Testis (tissue), 3 donors: ENCODE data around the gene HMGCS2. TPM values are rescaled to one million over a fixed set of nuclear protein-coding genes. Genes with fewer than 3 reads are reported as not detected.

Experiments used
- DNase-seq: peaks from one replicate; pipeline ENCODE4 v3.0.0-alpha.2; 2019
- H3K27ac ChIP-seq, 2 donors: fragments of 200-600 bp; sonication (generic); one replicate each; pipeline ENCODE4 v1.5.1; 2019
- H3K27me3 ChIP-seq: fragments of 200-600 bp; sonication (generic); one replicate; pipeline ENCODE4 v1.5.1; 2019
- H3K36me3 ChIP-seq: fragments of 200-600 bp; sonication (generic); one replicate; pipeline ENCODE4 v1.5.1; 2017; ENCODE audit warnings: low read depth; ENCODE audit errors: missing control alignments
- H3K4me1 ChIP-seq: fragments of 200-600 bp; sonication (generic); one replicate; pipeline ENCODE4 v1.5.1; 2019
- H3K4me3 ChIP-seq, 2 donors: fragments of 200-600 bp; sonication (generic); one replicate each; pipeline ENCODE4 v1.5.1; 2017 to 2019
- H3K9me3 ChIP-seq: fragments of 200-600 bp; sonication (generic); one replicate; pipeline ENCODE4 v1.5.1; 2017
- POLR2A ChIP-seq: fragments of 450-650 bp; IDR thresholded peaks from one replicate; pipeline ENCODE4 v1.6.1; 2017; ENCODE audit warnings: antibody characterized with exemption, mild to moderate bottlenecking, moderate library complexity
- WGBS, 2 donors: methylation state at CpG; one replicate each; pipeline ENCODE4 v1.1.5; 2018; 5-methylcytosine and 5-hydroxymethylcytosine counted together
- intact Hi-C: fragments of 100-400 bp; cut with DNase I; formaldehyde crosslinking; loops from one replicate; pipeline ENCODE4 v1.15.1; 2023; ENCODE audit warnings: low total_unique reads
- polyA plus RNA-seq: library from polyadenylated mRNA; stranded (reverse); fragments of 350-450 nt; fragmentation: Illumina TruSeq; extraction: RNeasy Lipid Tissue Mini Kit (QIAGEN cat#74804); gene quantifications from one replicate; pipeline ENCODE4 v1.2.3, GENCODE V29; 2014; ENCODE audit warnings: low read depth, low replicate concordance; ENCODE audit not compliant: insufficient read depth
- total RNA-seq, 2 donors: library from RNA; depleted of rRNA; stranded (reverse); fragments of >200 nt; gene quantifications; one replicate each; pipeline ENCODE4 v1.2.3, GENCODE V29; 2016
- TF ChIP-seq, protein P1 (sequence below), 3 experiments: fragments of 450-650 bp in 2 of 3; fragments of 200-600 bp in 1 of 3; sonication (generic) in 1 of 3; IDR thresholded peaks; one replicate each; pipeline ENCODE4 v1.5.1; 2016 to 2019; ENCODE audit warnings: antibody characterized with exemption in 3 of 3, mild to moderate bottlenecking in 2 of 3, moderate library complexity in 1 of 3

Gene HMGCS2
- total and polyA plus RNA-seq, 3 donors from 2014 or later: 2.5 to 93.7 (median 43.6) TPM

DNA sequence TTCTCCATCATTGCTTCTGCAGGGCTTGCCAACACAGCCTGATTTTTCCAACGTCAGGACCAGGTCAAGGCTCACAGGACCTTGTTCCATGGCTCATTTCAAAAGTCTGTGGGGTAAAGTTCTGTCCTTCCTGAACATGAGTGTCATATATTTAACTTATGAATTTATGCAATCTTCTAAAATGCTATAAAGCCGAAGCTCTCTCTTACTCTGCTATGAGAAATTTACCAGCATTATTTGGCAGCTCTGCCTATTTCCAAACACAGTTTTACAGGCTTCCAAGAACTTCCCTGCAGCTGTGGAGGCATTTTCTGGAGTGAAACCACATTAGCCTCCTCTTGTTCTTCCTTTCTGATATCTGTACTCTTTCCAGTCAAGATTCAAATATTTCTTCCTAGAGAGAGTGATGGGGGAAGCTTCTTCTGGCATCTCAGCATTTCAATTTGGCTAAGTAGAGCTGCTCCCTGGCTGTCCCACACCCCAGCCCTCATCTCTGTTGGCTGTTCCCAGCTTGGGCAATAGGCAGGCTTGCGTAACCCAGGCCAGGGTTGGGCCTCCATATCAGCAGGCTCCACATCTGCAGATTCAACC, 15.6 kb upstream of the HMGCS2 start:
- WGBS, 2 donors: 62 to 72% methylated on average over 3 of the region's 3 CpGs
- TF ChIP-seq POLR2A: no peak
- TF ChIP-seq, protein P1, sequence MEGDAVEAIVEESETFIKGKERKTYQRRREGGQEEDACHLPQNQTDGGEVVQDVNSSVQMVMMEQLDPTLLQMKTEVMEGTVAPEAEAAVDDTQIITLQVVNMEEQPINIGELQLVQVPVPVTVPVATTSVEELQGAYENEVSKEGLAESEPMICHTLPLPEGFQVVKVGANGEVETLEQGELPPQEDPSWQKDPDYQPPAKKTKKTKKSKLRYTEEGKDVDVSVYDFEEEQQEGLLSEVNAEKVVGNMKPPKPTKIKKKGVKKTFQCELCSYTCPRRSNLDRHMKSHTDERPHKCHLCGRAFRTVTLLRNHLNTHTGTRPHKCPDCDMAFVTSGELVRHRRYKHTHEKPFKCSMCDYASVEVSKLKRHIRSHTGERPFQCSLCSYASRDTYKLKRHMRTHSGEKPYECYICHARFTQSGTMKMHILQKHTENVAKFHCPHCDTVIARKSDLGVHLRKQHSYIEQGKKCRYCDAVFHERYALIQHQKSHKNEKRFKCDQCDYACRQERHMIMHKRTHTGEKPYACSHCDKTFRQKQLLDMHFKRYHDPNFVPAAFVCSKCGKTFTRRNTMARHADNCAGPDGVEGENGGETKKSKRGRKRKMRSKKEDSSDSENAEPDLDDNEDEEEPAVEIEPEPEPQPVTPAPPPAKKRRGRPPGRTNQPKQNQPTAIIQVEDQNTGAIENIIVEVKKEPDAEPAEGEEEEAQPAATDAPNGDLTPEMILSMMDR (IDR thresholded peaks at IDR 0.05): no peak
- H3K9me3 ChIP-seq: no peaks in the 10 kb centered on the region
- H3K27ac ChIP-seq: no peak overlapping the region
- H3K27me3 ChIP-seq: no peaks in the 10 kb centered on the region
- intact Hi-C loops: no loop called here
- no peak for DNase-seq
- H3K36me3 ChIP-seq: no peaks in the 10 kb centered on the region
- H3K4me3 ChIP-seq: no peak overlapping the region
- no peaks in the 10 kb centered on the region for H3K4me1 ChIP-seq

GRCh38 chr1:119783354-119784185, 14.9 kb upstream of the HMGCS2 start:
- Histone ChIP-seq H3K9me3 (no peaks in the 10 kb centered on the region), H3K4me3 (no peak overlapping the region), H3K36me3 (no peaks in the 10 kb centered on the region), H3K4me1 (no peaks in the 10 kb centered on the region), H3K27ac (no peak overlapping the region), H3K27me3 (no peaks in the 10 kb centered on the region)
- WGBS, 2 donors: 78 to 82% methylated on average over 6 of the region's 6 CpGs
- intact Hi-C loops: no loop called here
- DNase-seq: no peak
- no peak for TF ChIP-seq POLR2A
- TF ChIP-seq, protein P1 (IDR thresholded peaks at IDR 0.05): no peak

DNA sequence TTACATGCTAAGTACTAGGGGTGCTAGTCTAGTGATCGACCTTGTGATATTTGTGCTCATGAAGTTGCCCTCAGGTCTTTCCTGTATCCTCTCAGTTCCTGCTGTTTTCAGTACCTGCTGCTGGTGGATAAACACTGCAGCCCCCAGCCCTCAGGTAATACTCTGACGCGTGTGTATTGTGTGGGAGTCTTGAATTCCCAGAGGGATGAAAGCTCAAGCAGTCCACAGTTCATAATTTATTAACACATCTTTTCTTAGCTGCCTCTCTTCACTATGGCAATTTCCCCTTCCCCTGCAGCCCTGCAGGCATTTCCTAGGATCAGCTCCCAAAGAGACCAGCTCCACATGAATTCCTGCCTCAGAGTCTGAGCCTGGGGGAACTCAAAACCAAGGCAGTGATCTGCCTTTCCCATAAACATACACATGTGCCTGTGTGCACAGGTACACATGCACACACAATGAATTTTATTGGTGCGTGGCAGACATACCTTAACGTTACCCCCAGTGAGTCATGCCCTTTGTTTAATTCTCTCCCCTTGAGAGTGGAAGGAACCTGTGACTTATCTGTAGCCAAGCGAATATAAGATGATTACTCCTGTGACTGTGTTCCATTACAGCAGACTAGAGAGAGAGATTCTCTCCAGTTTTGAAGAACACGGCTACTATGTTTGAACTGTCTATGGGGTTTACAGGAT, 14.1 kb upstream of the HMGCS2 start:
- WGBS, 2 donors: 77 to 82% methylated on average over 7 of the region's 7 CpGs
- intact Hi-C loops: no loop called here

DNA sequence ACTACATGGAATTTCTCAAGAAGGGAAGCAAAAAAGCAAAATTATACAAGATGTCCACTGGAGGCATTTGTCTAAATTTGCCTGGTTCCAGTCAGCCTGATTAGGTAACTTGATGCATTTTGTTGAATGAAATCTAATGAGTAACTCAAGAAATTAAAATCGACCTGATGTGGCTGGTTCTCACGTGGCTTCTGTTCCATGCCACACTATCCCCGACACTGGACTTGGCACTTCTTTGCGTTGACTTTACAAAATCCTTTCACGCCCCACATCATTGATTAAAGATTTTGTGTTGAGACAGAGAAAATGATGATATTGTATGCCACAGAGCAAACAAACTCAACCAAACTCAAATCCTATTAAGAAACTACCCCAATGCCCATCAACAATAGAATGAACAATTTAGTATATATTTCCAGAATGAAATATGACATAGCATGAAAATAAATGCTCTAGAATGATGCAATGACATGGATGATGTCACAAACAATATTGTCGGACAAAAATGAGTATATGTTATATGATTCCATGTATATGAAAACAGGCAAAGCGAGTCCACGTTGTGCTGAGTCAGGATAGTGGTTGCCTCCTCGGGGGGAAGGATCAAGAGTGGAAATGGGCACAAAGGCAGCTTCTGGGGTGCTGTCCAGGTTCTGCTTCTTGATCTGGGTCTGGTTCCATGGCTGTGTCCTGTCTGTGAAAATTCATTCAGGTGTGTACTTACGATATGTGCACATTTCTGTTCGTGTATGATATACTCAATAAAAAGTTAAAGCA, 12.9 kb upstream of the HMGCS2 start:
- no peak overlapping the region for H3K4me3 ChIP-seq
- no peaks in the 10 kb centered on the region for H3K36me3 ChIP-seq
- no peaks in the 10 kb centered on the region for H3K4me1 ChIP-seq
- no peaks in the 10 kb centered on the region for H3K9me3 ChIP-seq
- WGBS, 2 donors: 93 to 94% methylated on average over 11 of the region's 11 CpGs
- no peaks in the 10 kb centered on the region for H3K27me3 ChIP-seq
- no peak for DNase-seq
- H3K27ac ChIP-seq: no peak overlapping the region
- TF ChIP-seq POLR2A: no peak
- TF ChIP-seq, protein P1 (IDR thresholded peaks at IDR 0.05): no peak
- intact Hi-C loops: no loop called here

More for the DNA sequence above, 14.1 kb upstream of the HMGCS2 start:
- H3K4me3 ChIP-seq: no peak overlapping the region
- no peaks in the 10 kb centered on the region for H3K9me3 ChIP-seq
- H3K36me3 ChIP-seq: no peaks in the 10 kb centered on the region
- H3K27me3 ChIP-seq: no peaks in the 10 kb centered on the region
- H3K4me1 ChIP-seq: no peaks in the 10 kb centered on the region
- DNase-seq: no peak
- H3K27ac ChIP-seq: no peak overlapping the region
- TF ChIP-seq POLR2A: no peak
- TF ChIP-seq, protein P1 (IDR thresholded peaks at IDR 0.05): no peak
